A673 (cell line): Measurements from ENCODE around the gene OR13C8.

Experiments
- EZH2 ChIP-seq: fragments of 200-600 bp; sonication (generic); IDR thresholded peaks from 2 replicates; pipeline ENCODE4 v1.6.1; 2017; ENCODE audit warnings: borderline replicate concordance, low read depth, mild to moderate bottlenecking, mixed read lengths, antibody characterized with exemption, low read length; ENCODE audit not compliant: poor library complexity, severe bottlenecking
- TF ChIP-seq, protein P1 (sequence below): fragments of 300-800, 200-600 bp; sonication (generic); conservative IDR thresholded peaks from 2 replicates; pipeline ENCODE4 v1.5.1; 2017; ENCODE audit warnings: low read depth, mild to moderate bottlenecking, antibody characterized with exemption, low read length, moderate library complexity, mixed read lengths

- TF ChIP-seq, protein P1, sequence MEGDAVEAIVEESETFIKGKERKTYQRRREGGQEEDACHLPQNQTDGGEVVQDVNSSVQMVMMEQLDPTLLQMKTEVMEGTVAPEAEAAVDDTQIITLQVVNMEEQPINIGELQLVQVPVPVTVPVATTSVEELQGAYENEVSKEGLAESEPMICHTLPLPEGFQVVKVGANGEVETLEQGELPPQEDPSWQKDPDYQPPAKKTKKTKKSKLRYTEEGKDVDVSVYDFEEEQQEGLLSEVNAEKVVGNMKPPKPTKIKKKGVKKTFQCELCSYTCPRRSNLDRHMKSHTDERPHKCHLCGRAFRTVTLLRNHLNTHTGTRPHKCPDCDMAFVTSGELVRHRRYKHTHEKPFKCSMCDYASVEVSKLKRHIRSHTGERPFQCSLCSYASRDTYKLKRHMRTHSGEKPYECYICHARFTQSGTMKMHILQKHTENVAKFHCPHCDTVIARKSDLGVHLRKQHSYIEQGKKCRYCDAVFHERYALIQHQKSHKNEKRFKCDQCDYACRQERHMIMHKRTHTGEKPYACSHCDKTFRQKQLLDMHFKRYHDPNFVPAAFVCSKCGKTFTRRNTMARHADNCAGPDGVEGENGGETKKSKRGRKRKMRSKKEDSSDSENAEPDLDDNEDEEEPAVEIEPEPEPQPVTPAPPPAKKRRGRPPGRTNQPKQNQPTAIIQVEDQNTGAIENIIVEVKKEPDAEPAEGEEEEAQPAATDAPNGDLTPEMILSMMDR = no peak
- TF ChIP-seq EZH2 = no peak
Measured at GRCh38 chr9:104564358-104564757, 4.6 kb upstream of the OR13C8 start.
